Ovary (tissue), 9 donors: ENCODE results near the gene CYP21A2. TPM values are rescaled to one million over a fixed set of nuclear protein-coding genes. Genes with fewer than 3 reads are reported as not detected.
"Not testable (repeated sequence)": the region's sequence is repeated elsewhere in the genome, so short reads cannot be mapped to it uniquely, and the experiment has no call there.

Experiments
- DNase-seq, 5 donors: peaks; one replicate each; pipeline ENCODE4 v3.0.0-alpha.2; 2019 to 2020
- H3K27ac ChIP-seq, 2 donors: fragments of 200-600 bp; one replicate each; pipeline versions ENCODE4 v1.5.1 to v1.8.0; 2019 to 2022
- H3K27me3 ChIP-seq: fragments of 200-600 bp; one replicate; pipeline ENCODE4 v1.8.0; 2022
- H3K36me3 ChIP-seq: fragments of 200-600 bp; sonication (generic); one replicate; pipeline ENCODE4 v1.5.1; 2019
- H3K4me1 ChIP-seq: one replicate; pipeline ENCODE4 v1.8.1; 2013; ENCODE audit warnings: mild to moderate bottlenecking, moderate library complexity; ENCODE audit not compliant: insufficient read depth
- H3K4me3 ChIP-seq: fragments of 200-600 bp; sonication (generic); one replicate; pipeline ENCODE4 v1.5.1; 2017
- H3K9me3 ChIP-seq, 2 donors: fragments of 200-600 bp in 1 of 2; sonication (generic) in 1 of 2; one replicate each; pipeline versions ENCODE4 v1.5.1 to v1.8.1; 2013 to 2019; ENCODE audit warnings: mild to moderate bottlenecking in 1 of 2, moderate library complexity in 1 of 2
- WGBS, 3 donors: extraction: QIAGEN DNeasy Blood & Tissue Kit in 1 of 3; methylation state at CpG; one replicate each; pipeline versions ENCODE4 v1.1.5 to v1.1.7; 2013 to 2017; 5-methylcytosine and 5-hydroxymethylcytosine counted together
- intact Hi-C, 4 donors: fragments of 100-400 bp; cut with DNase I; formaldehyde crosslinking; loops; one replicate each; pipeline versions ENCODE4 v1.11.0 to v1.15.1; 2022 to 2023
- polyA plus RNA-seq, 2 donors: library from polyadenylated mRNA; stranded (reverse); fragments of 200-250 nt in 1 of 2; fragments of 350-450 nt in 1 of 2; fragmentation: Illumina TruSeq in 1 of 2; extraction: RNeasy Lipid Tissue Mini Kit (QIAGEN cat#74804) in 1 of 2; gene quantifications; one replicate each; pipeline ENCODE4 v1.2.3, GENCODE V29; 2013 to 2014
- total RNA-seq, 7 donors: library from RNA; depleted of rRNA in 2 of 7; stranded (reverse); fragments of >200 nt in 2 of 7; fragmentation: NEBNext Ultra II Directional in 3 of 7; extraction: Animal tissue kit (Norgen Biotek cat#: 25700) in 3 of 7; gene quantifications; one replicate each; pipeline versions ENCODE4 v1.1.0 to v1.2.4, GENCODE V29; 2016 to 2023
- donor health status: DM: no; HTN: no; CAD: no; lungs with moderate emphysema.
- donor health status: DM: no; HTN: no; CAD: no.
- donor health status: Bipolar disorder and iron deficiency.
- donor health status: DM: yes; HTN: yes; CAD: no.
- donor health status: DM: no; HTN: no; CAD: no.
- donor health status: DM: yes; HTN: yes; CAD: no.

Gene CYP21A2
- total and polyA plus RNA-seq, 9 donors = 1.9 to 21.7 (median 7.5) TPM

DNA sequence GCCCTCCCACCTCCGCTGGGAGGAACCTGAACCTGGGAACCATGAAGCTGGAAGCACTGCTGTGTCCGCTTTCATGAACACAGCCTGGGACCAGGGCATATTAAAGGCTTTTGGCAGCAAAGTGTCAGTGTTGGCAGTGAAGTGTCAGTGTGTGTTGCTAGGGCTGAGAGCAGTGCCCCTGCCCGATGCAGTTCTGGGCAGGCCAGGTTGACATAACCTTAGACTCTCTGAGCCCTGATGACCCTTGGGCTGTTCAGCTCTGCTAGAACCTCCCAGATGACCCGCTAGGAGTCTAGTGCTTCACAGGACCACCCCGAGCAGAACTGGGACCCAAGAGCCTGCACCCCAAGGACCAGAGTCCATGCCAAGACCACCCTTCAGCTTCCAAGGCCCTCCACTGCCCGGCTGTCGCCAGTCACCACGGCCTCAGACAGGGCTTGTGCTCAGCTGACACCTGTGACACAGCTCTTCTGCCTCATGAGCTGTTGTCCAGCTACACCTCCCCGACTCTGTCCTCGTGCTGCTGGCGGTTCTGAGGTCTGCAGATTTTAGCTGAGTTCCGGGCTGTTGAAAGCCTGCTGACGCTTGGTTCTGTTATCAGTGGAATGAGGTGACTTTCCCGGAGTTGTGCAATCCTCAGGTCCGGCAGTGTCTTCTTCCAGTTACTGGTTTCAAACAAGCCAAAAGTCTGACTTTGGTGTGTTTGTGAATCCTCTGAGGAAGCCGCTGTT, 2.8 kb upstream of the CYP21A2 start:
- DNase-seq, H3K9me3 ChIP-seq, intact Hi-C loops, H3K4me3 ChIP-seq, H3K27ac ChIP-seq, H3K4me1 ChIP-seq, H3K36me3 ChIP-seq, H3K27me3 ChIP-seq: not testable (repeated sequence)
- WGBS, 3 donors = no CpG with 5 or more reads among the region's 16 CpGs

DNA sequence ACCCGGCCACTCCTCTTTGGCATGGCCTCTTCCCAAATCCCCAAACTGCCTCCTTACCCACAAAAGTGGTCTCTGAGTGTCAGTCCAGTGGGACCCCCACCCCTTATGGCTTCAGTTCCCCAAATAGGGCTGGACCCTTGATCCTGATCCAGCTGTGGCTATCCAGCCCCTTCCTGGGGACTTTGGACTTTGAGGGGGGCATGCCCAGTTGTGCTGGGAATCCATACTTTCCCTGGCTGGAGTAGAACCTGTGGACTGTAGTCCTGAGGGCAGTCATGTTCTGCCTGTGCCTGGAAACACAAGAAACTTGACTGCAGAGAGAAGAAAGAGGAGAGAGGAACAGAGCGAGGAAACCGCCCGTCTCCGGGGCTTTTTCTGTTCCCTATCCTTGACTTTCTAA, 1.1 kb upstream of the CYP21A2 start:
- peak in 1 of 5 donors; percentile 20 for DNase-seq
- 68 to 78% (median 76%) methylated on average over 4 to 5 of the region's 5 CpGs for WGBS, 3 donors
- H3K27me3 ChIP-seq, H3K27ac ChIP-seq, H3K4me1 ChIP-seq, H3K9me3 ChIP-seq, intact Hi-C loops, H3K36me3 ChIP-seq, H3K4me3 ChIP-seq: not testable (repeated sequence)

DNA sequence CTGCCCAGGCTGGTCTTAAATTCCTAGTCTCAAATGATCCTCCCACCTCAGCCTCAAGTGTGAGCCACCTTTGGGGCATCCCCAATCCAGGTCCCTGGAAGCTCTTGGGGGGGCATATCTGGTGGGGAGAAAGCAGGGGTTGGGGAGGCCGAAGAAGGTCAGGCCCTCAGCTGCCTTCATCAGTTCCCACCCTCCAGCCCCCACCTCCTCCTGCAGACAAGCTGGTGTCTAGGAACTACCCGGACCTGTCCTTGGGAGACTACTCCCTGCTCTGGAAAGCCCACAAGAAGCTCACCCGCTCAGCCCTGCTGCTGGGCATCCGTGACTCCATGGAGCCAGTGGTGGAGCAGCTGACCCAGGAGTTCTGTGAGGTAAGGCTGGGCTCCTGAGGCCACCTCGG, 663 bp downstream of the CYP21A2 start:
- peak in 2 of 5 donors; percentile 6 to 20 for DNase-seq
- H3K4me3 ChIP-seq, H3K36me3 ChIP-seq, H3K27ac ChIP-seq, intact Hi-C loops, H3K4me1 ChIP-seq, H3K27me3 ChIP-seq, H3K9me3 ChIP-seq: not testable (repeated sequence)
- WGBS, 3 donors = 57 to 70% (median 66%) methylated on average over 4 of the region's 5 CpGs

DNA sequence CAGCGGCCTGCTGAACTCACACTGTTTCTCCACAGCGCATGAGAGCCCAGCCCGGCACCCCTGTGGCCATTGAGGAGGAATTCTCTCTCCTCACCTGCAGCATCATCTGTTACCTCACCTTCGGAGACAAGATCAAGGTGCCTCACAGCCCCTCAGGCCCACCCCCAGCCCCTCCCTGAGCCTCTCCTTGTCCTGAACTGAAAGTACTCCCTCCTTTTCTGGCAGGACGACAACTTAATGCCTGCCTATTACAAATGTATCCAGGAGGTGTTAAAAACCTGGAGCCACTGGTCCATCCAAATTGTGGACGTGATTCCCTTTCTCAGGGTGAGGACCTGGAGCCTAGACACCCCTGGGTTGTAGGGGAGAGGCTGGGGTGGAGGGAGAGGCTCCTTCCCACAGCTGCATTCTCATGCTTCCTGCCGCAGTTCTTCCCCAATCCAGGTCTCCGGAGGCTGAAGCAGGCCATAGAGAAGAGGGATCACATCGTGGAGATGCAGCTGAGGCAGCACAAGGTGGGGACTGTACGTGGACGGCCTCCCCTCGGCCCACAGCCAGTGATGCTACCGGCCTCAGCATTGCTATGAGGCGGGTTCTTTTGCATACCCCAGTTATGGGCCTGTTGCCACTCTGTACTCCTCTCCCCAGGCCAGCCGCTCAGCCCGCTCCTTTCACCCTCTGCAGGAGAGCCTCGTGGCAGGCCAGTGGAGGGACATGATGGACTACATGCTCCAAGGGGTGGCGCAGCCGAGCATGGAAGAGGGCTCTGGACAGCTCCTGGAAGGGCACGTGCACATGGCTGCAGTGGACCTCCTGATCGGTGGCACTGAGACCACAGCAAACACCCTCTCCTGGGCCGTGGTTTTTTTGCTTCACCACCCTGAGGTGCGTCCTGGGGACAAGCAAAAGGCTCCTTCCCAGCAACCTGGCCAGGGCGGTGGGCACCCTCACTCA, 1.4 kb downstream of the CYP21A2 start:
- intact Hi-C loops, H3K27ac ChIP-seq, H3K36me3 ChIP-seq, H3K4me3 ChIP-seq, H3K9me3 ChIP-seq, H3K4me1 ChIP-seq, H3K27me3 ChIP-seq: not testable (repeated sequence)
- 60 to 68% (median 67%) methylated on average over 16 to 24 of the region's 24 CpGs for WGBS, 3 donors
- peak in 1 of 5 donors; percentile 29 for DNase-seq

DNA sequence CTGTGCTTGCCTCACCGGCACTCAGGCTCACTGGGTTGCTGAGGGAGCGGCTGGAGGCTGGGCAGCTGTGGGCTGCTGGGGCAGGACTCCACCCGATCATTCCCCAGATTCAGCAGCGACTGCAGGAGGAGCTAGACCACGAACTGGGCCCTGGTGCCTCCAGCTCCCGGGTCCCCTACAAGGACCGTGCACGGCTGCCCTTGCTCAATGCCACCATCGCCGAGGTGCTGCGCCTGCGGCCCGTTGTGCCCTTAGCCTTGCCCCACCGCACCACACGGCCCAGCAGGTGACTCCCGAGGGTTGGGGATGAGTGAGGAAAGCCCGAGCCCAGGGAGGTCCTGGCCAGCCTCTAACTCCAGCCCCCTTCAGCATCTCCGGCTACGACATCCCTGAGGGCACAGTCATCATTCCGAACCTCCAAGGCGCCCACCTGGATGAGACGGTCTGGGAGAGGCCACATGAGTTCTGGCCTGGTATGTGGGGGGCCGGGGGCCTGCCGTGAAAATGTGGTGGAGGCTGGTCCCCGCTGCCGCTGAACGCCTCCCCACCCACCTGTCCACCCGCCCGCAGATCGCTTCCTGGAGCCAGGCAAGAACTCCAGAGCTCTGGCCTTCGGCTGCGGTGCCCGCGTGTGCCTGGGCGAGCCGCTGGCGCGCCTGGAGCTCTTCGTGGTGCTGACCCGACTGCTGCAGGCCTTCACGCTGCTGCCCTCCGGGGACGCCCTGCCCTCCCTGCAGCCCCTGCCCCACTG, 2.3 kb downstream of the CYP21A2 start:
- WGBS, 3 donors = 73 to 85% (median 74%) methylated on average over 3 to 24 of the region's 43 CpGs
- H3K27me3 ChIP-seq, H3K27ac ChIP-seq, intact Hi-C loops, H3K36me3 ChIP-seq, H3K4me3 ChIP-seq, H3K9me3 ChIP-seq, H3K4me1 ChIP-seq: not testable (repeated sequence)
- peak in 2 of 5 donors; percentile 23 to 45 for DNase-seq

DNA sequence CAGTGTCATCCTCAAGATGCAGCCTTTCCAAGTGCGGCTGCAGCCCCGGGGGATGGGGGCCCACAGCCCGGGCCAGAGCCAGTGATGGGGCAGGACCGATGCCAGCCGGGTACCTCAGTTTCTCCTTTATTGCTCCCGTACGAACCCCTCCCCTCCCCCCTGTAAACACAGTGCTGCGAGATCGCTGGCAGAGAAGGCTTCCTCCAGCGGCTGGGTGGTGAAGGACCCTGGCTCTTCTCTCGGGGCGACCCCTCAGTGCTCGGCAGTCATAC, 2.8 kb downstream of the CYP21A2 start:
- H3K9me3 ChIP-seq, H3K36me3 ChIP-seq, intact Hi-C loops, H3K4me3 ChIP-seq, H3K27me3 ChIP-seq, H3K4me1 ChIP-seq, H3K27ac ChIP-seq: not testable (repeated sequence)
- peak in 2 of 5 donors; percentile 20 to 38 for DNase-seq
- WGBS, 3 donors = 67% methylated on average over 7 of the region's 13 CpGs; no CpG with 5 or more reads in 2 of the 3 donors

DNA sequence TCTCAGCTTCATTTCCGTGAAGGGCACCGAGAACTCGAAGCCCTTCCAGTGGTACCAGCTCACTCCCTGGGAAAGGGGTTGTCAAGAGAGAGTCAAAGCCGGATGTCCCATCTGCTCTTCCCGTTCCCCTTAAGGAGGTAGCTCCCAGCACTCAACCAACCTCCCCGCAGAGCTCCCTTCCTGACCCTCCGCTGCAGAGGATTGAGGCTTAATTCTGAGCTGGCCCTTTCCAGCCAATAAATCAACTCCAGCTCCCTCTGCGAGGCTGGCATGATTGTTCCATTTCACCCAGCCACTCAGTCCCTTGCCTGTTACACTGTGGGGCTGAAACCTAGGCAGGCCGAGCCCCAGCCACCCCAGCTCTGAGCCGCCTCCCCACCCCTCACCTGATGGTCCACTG, 3.2 kb downstream of the CYP21A2 start:
- H3K4me3 ChIP-seq, H3K9me3 ChIP-seq, H3K4me1 ChIP-seq, H3K36me3 ChIP-seq, H3K27ac ChIP-seq, intact Hi-C loops, H3K27me3 ChIP-seq: not testable (repeated sequence)
- DNase-seq = peak in 1 of 5 donors; percentile 22
- 68 to 80% (median 73%) methylated on average over 7 to 9 of the region's 10 CpGs for WGBS, 3 donors

DNA sequence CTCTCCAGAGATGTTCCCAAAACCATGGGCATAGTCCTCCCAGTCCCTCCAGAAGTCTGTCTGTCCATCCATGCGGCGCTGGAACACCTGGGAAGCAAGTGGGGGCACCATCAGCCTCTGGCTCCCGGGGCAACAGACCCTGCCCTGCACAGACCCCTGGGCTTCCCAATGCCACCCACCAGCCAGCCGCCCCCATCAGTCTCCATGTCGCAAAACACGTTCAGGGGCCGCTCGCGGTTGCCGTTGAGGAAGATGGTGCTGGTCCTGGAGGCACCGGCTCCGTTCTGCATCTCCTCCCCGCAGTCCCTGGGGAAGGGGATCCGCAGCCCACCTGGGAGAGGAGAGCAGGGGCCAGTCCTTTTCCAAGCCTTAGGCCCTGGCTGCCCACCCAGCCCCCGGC, 4.1 kb downstream of the CYP21A2 start:
- H3K4me1 ChIP-seq, intact Hi-C loops, H3K9me3 ChIP-seq, H3K27me3 ChIP-seq, H3K27ac ChIP-seq, H3K36me3 ChIP-seq, H3K4me3 ChIP-seq: not testable (repeated sequence)
- peak in 2 of 5 donors; percentile 27 to 38 for DNase-seq
- WGBS, 3 donors = 91 to 94% (median 92%) methylated on average over 10 to 14 of the region's 15 CpGs

DNA sequence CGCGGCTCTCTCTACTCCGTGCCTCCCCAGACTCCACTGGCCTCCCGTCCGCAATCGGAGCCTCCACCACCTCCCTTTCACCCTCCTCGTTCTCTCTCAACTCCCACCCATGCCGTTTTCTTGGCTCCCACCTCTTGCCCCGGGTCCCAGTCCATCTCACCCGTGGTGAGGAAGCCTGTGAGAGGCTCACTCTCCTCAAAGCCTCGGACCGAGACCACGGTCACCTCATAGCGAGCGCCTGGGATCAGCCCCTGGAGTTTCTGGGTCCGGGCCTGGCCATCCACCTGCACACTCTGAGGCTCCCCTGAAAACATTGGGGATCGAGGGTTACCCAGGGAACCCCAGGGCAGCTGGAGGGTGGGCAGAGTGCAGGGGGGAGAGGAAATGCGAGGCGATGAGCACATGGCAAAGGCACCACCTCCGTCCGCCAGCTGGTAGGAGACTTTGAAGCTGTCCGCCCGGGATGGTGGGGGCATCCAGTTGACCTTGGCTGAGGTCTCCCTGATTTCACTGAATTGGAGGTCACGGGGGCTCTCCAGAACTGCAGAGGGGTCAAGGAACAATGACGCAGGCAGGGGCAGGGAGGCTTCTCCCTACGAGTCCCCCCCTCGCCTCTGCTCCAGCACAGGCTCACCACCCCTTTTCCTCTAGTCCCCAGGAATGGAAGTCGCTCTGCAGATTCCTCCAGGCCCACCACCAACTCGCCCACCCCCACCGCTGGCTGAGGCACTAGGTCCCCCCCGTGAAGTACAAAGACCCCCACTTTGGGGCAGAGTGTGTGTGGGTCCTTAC, 5.6 kb downstream of the CYP21A2 start:
- H3K27ac ChIP-seq, H3K27me3 ChIP-seq, H3K4me3 ChIP-seq, H3K9me3 ChIP-seq, H3K36me3 ChIP-seq, intact Hi-C loops: not testable (repeated sequence)
- peaks cover 10% of the 10 kb centered on the region for H3K4me1 ChIP-seq
- peak in 4 of 5 donors; percentile 11 to 39 (median 28) for DNase-seq
- WGBS, 3 donors = 75 to 86% (median 85%) methylated on average over 16 to 19 of the region's 31 CpGs

DNA sequence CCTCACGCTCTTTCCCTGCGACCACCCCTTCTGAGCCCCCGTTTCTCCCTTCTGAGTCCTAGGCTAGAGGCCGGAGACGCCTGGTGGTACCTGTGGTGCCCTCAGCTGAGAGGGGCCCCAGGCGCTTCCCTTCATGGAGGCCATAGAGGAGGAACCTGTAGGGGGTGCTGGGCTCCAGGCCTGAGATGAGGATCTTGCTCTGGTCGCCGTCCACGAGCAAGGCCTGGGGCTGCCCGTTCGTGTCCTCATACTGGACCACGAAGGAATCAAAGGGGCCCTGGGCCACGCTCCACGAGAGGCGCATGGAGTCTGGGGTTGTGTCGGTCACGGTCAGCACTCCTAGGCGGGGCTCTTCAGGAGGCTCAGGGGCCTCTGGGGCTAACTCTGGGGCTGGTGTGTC, 6.7 kb downstream of the CYP21A2 start:
- peaks cover 10% of the 10 kb centered on the region for H3K4me1 ChIP-seq
- H3K4me3 ChIP-seq, intact Hi-C loops, H3K27me3 ChIP-seq, H3K27ac ChIP-seq, H3K36me3 ChIP-seq, H3K9me3 ChIP-seq: not testable (repeated sequence)
- 85 to 92% (median 87%) methylated on average over 10 to 13 of the region's 18 CpGs for WGBS, 3 donors
- peak in 3 of 5 donors; percentile 7 to 46 (median 29) for DNase-seq
